Body of pancreas (tissue), 4 donors: ENCODE results near the gene STPG4.

Experiments
- POLR2A ChIP-seq, 3 donors: fragments of 450-650 bp; IDR thresholded peaks; one replicate each; pipeline ENCODE4 v1.6.1; 2016; ENCODE audit warnings: antibody characterized with exemption in 3 of 3, mild to moderate bottlenecking in 2 of 3
- TF ChIP-seq, protein P1 (sequence below), 7 experiments: fragments of 450-650 bp in 4 of 7; fragments of 200-600 bp in 3 of 7; sonication (generic) in 3 of 7; IDR thresholded peaks; one replicate each; pipeline ENCODE4 v1.5.1; 2016 to 2019; ENCODE audit warnings: antibody characterized with exemption in 7 of 7

GRCh38 chr2:47061944-47062678, 93.0 kb downstream of the STPG4 start:
- TF ChIP-seq, protein P1, sequence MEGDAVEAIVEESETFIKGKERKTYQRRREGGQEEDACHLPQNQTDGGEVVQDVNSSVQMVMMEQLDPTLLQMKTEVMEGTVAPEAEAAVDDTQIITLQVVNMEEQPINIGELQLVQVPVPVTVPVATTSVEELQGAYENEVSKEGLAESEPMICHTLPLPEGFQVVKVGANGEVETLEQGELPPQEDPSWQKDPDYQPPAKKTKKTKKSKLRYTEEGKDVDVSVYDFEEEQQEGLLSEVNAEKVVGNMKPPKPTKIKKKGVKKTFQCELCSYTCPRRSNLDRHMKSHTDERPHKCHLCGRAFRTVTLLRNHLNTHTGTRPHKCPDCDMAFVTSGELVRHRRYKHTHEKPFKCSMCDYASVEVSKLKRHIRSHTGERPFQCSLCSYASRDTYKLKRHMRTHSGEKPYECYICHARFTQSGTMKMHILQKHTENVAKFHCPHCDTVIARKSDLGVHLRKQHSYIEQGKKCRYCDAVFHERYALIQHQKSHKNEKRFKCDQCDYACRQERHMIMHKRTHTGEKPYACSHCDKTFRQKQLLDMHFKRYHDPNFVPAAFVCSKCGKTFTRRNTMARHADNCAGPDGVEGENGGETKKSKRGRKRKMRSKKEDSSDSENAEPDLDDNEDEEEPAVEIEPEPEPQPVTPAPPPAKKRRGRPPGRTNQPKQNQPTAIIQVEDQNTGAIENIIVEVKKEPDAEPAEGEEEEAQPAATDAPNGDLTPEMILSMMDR (IDR thresholded peaks at IDR 0.05) = no peak
- TF ChIP-seq POLR2A (IDR thresholded peaks at IDR 0.05) = no peak
